Fibroblast of mammary gland (primary cell): ENCODE results near the gene SKI.

Source experiments
- DNase-seq: peaks from one replicate; pipeline ENCODE4 v3.0.0-alpha.2; 2010; ENCODE audit warnings: low read depth
- H3K4me3 ChIP-seq: 2 replicates; pipeline ENCODE4 v1.5.1; 2011; ENCODE audit warnings: low read depth, mild to moderate bottlenecking, low read length, moderate library complexity; ENCODE audit not compliant: control insufficient read depth
- TF ChIP-seq, protein P1 (sequence below): conservative IDR thresholded peaks from 2 replicates; pipeline ENCODE4 v1.5.1; 2011; ENCODE audit warnings: low read depth, low read length, inconsistent platforms; ENCODE audit not compliant: control insufficient read depth, insufficient read depth

The SKI gene

DNA sequence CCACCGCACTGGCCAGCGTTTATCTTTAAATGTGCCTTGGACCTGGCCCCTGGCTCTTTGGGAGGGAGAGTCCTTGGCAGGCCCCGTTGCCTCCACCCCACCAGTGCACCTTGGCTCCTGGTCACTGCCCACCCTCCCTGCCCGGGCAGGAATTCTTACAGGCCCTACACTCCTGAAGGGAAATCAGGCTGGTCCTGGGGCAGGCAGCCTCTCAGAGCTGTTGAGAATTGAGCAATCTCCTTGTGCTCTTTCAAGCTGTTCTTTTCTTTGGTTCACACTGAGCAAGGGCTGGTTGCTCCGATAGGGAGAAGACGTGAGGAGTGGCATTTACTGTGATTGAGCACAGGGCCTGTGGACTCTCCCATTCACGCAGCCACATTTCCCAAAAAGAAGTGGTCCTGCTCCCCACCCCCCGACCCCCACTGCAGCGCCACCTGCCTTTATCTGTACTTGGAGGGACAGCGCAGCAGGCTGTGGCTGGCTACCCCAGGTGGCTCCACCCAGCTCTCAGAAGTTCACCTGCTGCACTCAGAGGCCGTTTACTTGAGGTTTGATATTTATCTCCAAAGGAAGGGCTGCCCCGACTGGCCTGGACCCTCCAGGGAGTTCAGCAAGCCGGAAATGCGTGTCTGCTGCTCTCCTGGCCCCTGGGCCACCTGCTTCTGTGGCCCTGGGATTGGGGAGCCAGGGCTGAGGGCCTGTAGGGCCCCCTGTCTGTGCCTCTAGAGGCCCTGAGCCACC, 47.8 kb downstream of the SKI start:
- TF ChIP-seq, protein P1, sequence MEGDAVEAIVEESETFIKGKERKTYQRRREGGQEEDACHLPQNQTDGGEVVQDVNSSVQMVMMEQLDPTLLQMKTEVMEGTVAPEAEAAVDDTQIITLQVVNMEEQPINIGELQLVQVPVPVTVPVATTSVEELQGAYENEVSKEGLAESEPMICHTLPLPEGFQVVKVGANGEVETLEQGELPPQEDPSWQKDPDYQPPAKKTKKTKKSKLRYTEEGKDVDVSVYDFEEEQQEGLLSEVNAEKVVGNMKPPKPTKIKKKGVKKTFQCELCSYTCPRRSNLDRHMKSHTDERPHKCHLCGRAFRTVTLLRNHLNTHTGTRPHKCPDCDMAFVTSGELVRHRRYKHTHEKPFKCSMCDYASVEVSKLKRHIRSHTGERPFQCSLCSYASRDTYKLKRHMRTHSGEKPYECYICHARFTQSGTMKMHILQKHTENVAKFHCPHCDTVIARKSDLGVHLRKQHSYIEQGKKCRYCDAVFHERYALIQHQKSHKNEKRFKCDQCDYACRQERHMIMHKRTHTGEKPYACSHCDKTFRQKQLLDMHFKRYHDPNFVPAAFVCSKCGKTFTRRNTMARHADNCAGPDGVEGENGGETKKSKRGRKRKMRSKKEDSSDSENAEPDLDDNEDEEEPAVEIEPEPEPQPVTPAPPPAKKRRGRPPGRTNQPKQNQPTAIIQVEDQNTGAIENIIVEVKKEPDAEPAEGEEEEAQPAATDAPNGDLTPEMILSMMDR, result no peak
- H3K4me3 ChIP-seq, result no peak overlapping the region
- peak; percentile 61 for DNase-seq

DNA sequence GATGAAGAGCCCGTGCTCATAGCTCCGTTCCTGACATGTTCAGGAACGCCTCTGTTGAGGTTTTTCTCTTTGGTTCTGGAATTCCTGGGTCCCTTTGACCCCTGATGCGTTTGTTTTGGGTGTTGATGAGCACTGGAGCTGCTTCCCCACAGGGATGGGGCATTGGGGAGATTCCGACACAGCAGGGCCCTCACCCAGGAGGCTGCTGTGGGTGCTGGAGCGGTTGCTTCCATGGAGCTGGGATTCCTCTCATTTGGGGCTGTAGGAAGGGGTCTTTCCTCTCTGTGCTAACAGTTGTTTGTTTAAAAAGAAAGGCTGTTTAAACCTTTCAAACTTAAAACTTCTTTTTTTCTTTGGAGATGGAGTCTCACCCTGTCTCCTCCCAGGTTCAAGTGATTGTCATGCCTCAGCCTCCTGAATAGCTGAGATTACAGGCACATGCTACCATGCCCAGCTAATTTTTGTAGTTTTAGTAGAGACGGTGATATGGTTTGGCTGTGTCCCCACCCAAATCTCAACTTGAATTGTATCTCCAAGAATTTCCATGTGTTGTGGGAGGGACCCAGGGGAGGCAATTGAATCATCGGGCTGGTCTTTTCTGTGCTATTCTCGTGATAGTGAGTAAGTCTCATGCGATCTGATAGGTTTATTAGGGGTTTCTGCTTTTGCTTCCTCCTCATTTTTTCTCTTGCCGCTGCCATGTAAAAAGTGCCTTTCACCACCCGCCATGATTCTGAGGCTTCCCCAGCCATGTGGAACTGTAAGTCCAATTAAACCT, 48.9 kb downstream of the SKI start:
- no peak overlapping the region for H3K4me3 ChIP-seq
- peak; percentile 77 for DNase-seq
- TF ChIP-seq, protein P1, result no peak

DNA sequence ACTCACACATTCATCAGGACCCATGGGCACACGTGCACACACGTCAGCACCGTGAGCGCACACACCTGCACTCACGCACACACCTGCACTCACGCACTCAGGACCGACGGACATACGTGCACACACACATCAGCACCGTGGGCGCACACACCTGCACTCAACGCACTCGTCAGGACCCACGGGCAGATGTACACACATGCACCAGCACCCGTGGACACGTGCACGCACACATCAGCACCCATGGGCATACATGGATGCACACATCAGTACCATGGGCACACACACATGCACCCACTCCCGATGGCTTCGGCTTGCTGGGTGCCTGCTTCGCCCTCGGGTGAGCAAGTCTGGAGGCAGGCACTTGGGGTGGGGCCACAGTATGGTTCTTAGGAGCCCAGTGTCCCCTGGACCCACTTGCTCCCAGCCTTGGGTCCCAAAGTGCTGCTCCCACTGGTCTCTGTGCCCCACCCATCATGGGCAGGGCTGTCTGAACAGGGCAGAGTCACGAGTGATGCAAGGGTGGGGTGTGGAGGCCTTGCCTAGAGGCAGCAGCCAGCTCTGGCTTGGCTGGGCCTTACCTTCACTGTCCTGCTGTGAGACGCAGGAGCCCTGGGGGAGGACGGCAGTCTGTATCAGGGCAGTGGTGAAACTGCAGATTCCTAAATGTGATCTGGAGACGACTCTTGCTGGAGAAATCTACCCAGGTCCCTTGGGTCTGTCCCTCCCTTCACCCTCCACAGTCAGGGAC, 49.8 kb downstream of the SKI start:
- TF ChIP-seq, protein P1, result no peak
- no peak for DNase-seq

DNA sequence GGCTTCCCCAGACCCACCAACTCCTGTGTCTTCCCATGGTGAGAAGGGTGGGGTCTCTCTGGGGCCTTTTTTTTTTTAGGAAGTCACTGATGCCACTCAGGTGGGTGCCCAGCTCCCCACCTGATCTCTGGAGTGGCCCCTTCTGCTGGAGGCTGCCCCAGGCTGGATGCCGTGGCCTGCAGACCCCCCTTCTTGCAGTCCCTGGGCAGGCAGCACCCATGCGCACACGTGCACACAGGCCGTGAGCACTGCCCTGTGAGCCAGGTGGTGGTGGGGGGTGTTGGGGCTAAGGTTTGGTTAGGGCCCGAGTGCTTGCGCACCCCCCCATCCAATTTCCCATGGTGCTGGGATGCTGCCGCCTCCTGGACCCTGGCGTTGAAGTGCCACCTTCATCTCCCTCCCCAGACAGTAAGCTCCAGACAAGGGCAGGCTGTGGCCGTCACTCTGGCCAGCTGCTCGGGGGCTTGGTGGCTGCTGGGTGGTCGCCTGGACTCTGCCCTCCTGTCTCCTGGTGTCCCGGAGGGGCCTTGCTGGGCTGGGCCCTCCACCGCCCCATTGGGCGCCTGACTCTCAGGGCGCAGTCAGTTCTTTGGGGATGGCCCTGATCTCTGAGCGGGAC, 50.6 kb downstream of the SKI start:
- no peak overlapping the region for H3K4me3 ChIP-seq
- TF ChIP-seq, protein P1, result no peak
- no peak for DNase-seq

More for the DNA sequence above, 49.8 kb downstream of the SKI start:
- H3K4me3 ChIP-seq, result no peak overlapping the region

DNA sequence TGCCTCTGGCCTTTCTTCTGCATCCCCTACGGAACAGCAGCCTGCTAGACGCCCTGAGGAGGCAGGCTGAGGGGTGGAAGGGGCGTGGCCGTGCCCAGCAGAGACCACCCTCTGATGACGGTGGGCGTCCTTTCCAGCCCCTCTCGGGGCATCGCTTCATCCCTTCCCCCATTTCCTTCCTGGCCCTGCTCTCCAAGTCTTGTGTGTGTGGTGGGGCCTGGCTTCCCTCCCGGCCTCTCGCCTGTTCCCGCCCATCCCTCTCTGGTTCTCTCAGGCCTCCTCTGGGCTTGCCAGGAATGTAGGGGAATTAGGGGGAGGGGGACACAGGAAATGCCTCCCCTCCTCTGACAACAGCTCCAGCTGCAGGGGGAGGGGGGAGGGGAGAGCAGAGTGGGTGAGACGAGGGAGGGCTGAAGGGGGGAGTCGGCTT, 51.1 kb downstream of the SKI start:
- TF ChIP-seq, protein P1, result no peak
- DNase-seq, result peak; percentile 82
- no peak overlapping the region for H3K4me3 ChIP-seq

DNA sequence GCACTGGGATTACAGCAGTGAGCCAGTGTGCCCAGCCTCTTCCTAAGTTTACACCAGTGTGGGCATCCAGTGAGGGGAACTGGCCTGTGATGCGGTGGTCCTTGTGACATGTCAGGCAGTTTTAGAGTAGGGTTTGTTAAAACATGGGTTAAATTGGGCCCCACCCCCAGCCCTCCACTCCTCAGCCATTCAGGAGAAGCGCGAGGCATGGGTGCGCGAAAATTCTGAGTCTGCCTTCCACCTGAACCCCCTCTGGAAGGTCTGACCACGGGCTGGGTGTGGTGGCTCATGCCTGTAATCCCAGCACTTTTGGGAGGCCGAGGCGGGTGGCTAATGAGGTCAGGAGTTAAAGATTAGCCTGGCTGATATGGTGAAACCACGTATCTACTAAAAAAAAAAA, 51.7 kb downstream of the SKI start:
- no peak overlapping the region for H3K4me3 ChIP-seq
- DNase-seq, result no peak
- TF ChIP-seq, protein P1, result no peak
